Upper lobe of left lung (tissue), 6 donors: ENCODE data around the gene CATSPERD. TPM values are rescaled to one million over a fixed set of nuclear protein-coding genes. Genes with fewer than 3 reads are reported as not detected.
A peak's percentile ranks its signal among the peaks of the same experiment; 100 is the strongest.

ENCODE experiments used
- ATAC-seq, 2 donors: fragments of 200-7000 bp; cut with Tn5 transposase; one replicate each; pipeline ENCODE4 v1.9.1; 2022; ENCODE audit warnings: mild to moderate bottlenecking in 2 of 2, moderate library complexity in 2 of 2; ENCODE audit not compliant: low FRiP score in 2 of 2
- DNase-seq, 2 donors: peaks; one replicate each; pipeline ENCODE4 v3.0.0-alpha.2; 2019 to 2020
- H3K27ac ChIP-seq, 4 donors: fragments of 200-600 bp; sonication (generic); one replicate each; pipeline ENCODE4 v1.5.1; 2016 to 2019
- H3K27me3 ChIP-seq, 4 donors: fragments of 200-600 bp; sonication (generic); one replicate each; pipeline ENCODE4 v1.5.1; 2017 to 2019
- H3K36me3 ChIP-seq, 4 donors: fragments of 200-600 bp; sonication (generic); one replicate each; pipeline ENCODE4 v1.5.1; 2016 to 2019
- H3K4me1 ChIP-seq, 4 donors: fragments of 200-600 bp; sonication (generic); one replicate each; pipeline ENCODE4 v1.5.1; 2018 to 2019
- H3K4me3 ChIP-seq, 4 donors: fragments of 200-600 bp; sonication (generic); one replicate each; pipeline ENCODE4 v1.5.1; 2017 to 2019; ENCODE audit warnings: mild to moderate bottlenecking in 2 of 4, moderate library complexity in 1 of 4
- H3K9me3 ChIP-seq, 4 donors: fragments of 200-600 bp; sonication (generic); one replicate each; pipeline ENCODE4 v1.5.1; 2018 to 2019
- CTCF ChIP-seq, 6 experiments: fragments of 450-650 bp in 4 of 6; fragments of 200-600 bp in 2 of 6; sonication (generic) in 2 of 6; IDR thresholded peaks; one replicate each; pipeline ENCODE4 v1.5.1; 2016 to 2019; ENCODE audit warnings: antibody characterized with exemption in 6 of 6
- EP300 ChIP-seq, 4 donors: sonication (generic); formaldehyde crosslinking; IDR thresholded peaks; one replicate each; pipeline ENCODE4 v1.5.1; 2017; ENCODE audit warnings: antibody characterized with exemption in 4 of 4, control low read depth in 2 of 4
- POLR2A ChIP-seq, 4 donors: fragments of 450-650 bp; IDR thresholded peaks; one replicate each; pipeline ENCODE4 v1.5.1; 2016 to 2017; ENCODE audit warnings: antibody characterized with exemption in 4 of 4, mild to moderate bottlenecking in 2 of 4
- POLR2AphosphoS5 ChIP-seq, 2 donors: sonication (generic); formaldehyde crosslinking; IDR thresholded peaks; one replicate each; pipeline ENCODE4 v1.5.1; 2017; ENCODE audit warnings: antibody characterized with exemption in 2 of 2
- WGBS, 2 donors: methylation state at CpG; one replicate each; pipeline ENCODE4 v1.1.5; 2017 to 2018; 5-methylcytosine and 5-hydroxymethylcytosine counted together
- total RNA-seq, 6 donors: library from RNA; depleted of rRNA in 4 of 6; stranded (reverse); fragments of >200 nt in 4 of 6; gene quantifications; one replicate each; pipeline versions ENCODE4 v1.1.0 to v1.2.1, GENCODE V29; 2016 to 2021
- donor health status: DM: no; HTN: no; CAD: no; lungs with moderate emphysema.
- donor health status: DM: no; HTN: yes; CAD: no; lungs with severe emphysema.

The CATSPERD gene
- total RNA-seq, 6 donors from 2014 or later = 1.1 to 5.9 (median 1.7) TPM; not detected in 3

DNA sequence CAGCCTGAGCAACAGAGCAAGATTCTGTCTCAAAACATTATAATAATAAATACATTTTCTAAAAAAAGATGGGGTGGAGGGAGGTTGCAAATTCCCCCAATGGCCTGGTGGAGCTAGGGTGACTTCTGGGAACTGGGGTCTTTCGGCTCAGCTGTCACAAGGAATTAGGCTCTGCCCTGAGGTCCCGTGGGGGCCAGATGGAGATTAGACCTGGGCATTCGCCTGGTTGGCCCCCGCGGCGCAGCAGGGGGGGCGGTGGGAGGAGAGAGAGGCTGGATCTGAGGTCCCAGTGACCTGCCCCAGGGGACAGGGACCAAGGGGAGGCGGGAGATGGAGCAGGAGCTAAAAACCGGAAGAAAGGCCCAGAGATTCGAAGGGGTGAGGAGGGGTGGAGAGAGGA, 104.3 kb downstream of the CATSPERD start:
- no peak overlapping the region for H3K27ac ChIP-seq
- H3K27me3 ChIP-seq = peaks cover 0 to 7% (median 3%) of the 10 kb centered on the region in 4 donors
- TF ChIP-seq POLR2AphosphoS5 (IDR thresholded peaks at IDR 0.05) (no peak), CTCF (IDR thresholded peaks at IDR 0.05) (no peak), POLR2A (IDR thresholded peaks at IDR 0.05) (no peak), EP300 (IDR thresholded peaks at IDR 0.05) (no peak)
- no peak overlapping the region for H3K4me3 ChIP-seq
- no peak for ATAC-seq
- 91 to 93% methylated on average over 10 of the region's 10 CpGs for WGBS, 2 donors
- no peaks in the 10 kb centered on the region for H3K9me3 ChIP-seq
- no peaks in the 10 kb centered on the region for H3K36me3 ChIP-seq
- no peak for DNase-seq
- H3K4me1 ChIP-seq = peaks cover 7 to 41% (median 19%) of the 10 kb centered on the region in 4 donors

GRCh38 chr19:5825178-5825577, 104.7 kb downstream of the CATSPERD start:
- H3K9me3 ChIP-seq = no peaks in the 10 kb centered on the region
- H3K4me3 ChIP-seq = no peak overlapping the region
- TF ChIP-seq EP300 (IDR thresholded peaks at IDR 0.05) (no peak), CTCF (IDR thresholded peaks at IDR 0.05) (no peak), POLR2AphosphoS5 (IDR thresholded peaks at IDR 0.05) (no peak), POLR2A (IDR thresholded peaks at IDR 0.05) (no peak)
- WGBS, 2 donors = 93 to 95% methylated on average over 12 to 21 of the region's 21 CpGs
- DNase-seq (peak in 1 of 2 donors; percentile 84), ATAC-seq (no peak)
- peaks cover 0 to 7% (median 3%) of the 10 kb centered on the region in 4 donors for H3K27me3 ChIP-seq
- no peaks in the 10 kb centered on the region for H3K36me3 ChIP-seq
- H3K4me1 ChIP-seq = peaks cover 7 to 41% (median 19%) of the 10 kb centered on the region in 4 donors
- H3K27ac ChIP-seq = no peak overlapping the region

DNA sequence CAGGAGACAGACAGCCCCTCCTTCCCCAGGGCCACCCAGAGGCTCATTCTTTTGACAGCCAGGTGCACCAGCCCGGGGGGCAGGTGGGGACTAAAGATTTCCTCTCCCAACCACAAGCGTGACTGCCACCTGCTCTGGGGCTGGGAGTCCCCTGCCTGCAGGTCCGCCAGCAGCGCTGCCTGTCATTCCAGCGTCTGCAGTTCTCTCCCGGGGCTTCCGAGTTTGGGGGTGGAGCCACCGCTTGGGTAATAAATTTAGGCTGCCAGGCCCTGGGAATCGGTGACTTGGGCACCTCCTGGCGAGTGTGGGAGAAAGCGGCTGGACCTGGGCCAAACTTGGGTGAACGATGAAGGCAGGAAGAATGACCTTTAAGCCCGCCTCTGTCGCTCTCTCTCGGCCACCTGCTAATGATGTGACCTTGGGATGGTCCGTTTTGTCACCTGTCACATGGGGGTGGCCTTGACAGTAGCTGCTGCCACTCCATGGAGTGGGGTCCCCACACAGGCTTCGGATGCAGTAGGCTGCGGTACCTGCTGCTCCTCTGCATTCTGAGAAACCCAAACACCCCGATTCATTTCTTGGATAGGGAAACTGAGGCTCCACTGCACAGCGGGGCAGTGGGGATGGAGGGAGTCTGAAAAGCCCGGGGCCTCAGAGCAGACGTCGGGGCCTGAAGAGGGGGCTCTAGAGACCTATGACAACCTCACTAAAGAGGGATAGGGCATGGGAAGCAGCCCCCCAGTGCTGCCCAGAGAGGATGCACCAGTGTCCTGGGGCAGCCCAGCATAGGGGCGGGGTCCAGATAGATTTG, 106.3 kb downstream of the CATSPERD start:
- WGBS, 2 donors = 26 to 35% methylated on average over 8 to 21 of the region's 24 CpGs
- ATAC-seq (no peak), DNase-seq (peak in 1 of 2 donors; percentile 77)
- Histone ChIP-seq H3K9me3 (no peaks in the 10 kb centered on the region), H3K27me3 (peaks cover 0 to 7% (median 3%) of the 10 kb centered on the region in 4 donors), H3K4me1 (peaks cover 7 to 40% (median 19%) of the 10 kb centered on the region in 4 donors), H3K27ac (peak overlapping the region in 1 of 4 donors; percentile 39), H3K4me3 (peak overlapping the region in 1 of 4 donors; percentile 54), H3K36me3 (no peaks in the 10 kb centered on the region)
- TF ChIP-seq CTCF (IDR thresholded peaks at IDR 0.05) = peak in 2 of 6 experiments; percentile 8 to 36
- no peak for TF ChIP-seq POLR2A (IDR thresholded peaks at IDR 0.05)

DNA sequence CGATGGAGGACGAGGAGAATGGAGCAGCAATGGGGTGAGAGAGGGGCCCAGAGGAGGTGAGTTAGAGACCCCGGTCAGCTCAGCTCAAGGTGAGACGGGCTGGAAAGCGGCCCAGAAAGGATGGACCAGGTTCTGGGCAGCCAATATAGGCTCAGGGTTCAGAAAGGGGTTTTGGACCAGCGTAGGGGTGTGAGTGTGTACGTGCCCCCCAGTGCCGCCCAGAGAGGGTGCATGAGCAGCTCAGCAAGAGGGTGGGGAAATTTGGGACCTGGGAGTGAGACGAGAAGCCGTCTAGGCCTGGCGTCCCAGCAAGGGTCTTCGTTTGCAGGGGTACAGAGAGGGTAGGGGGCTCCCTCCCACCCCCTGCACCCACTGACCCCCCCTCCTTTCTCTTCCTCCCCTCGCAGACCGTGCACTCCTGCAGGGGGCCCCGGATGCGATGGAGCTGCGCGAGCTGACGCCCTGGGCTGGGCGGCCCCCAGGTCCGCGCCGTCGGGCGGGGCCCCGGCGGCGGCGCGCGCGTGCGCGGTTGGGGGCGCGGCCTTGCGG, 107.0 kb downstream of the CATSPERD start:
- Histone ChIP-seq H3K4me3 (peak overlapping the region in 3 of 4 donors; percentile 48 to 54 (median 50)), H3K9me3 (no peaks in the 10 kb centered on the region), H3K27me3 (peaks cover 0 to 7% (median 3%) of the 10 kb centered on the region in 4 donors), H3K4me1 (peaks cover 7 to 33% (median 17%) of the 10 kb centered on the region in 4 donors), H3K27ac (peak overlapping the region; percentile 39 to 82 (median 62)), H3K36me3 (no peaks in the 10 kb centered on the region)
- 30 to 48% methylated on average over 13 to 20 of the region's 37 CpGs for WGBS, 2 donors
- DNase-seq (no peak), ATAC-seq (no peak)
- TF ChIP-seq POLR2AphosphoS5 (IDR thresholded peaks at IDR 0.05) = no peak
- no peak for TF ChIP-seq EP300 (IDR thresholded peaks at IDR 0.05)
- peak in 1 of 6 experiments; percentile 6 for TF ChIP-seq CTCF (IDR thresholded peaks at IDR 0.05)
- TF ChIP-seq POLR2A (IDR thresholded peaks at IDR 0.05) = no peak
